Progenitor cell of endocrine pancreas (in vitro differentiated cells): ENCODE measurements around the gene SLC15A1. TPM values are rescaled to one million over a fixed set of nuclear protein-coding genes. Genes with fewer than 3 reads are reported as not detected.
"Not testable (repeated sequence)": the region's sequence is repeated elsewhere in the genome, so short reads cannot be mapped to it uniquely, and the experiment has no call there.

Experiments used
- DNase-seq: peaks from one replicate; pipeline ENCODE4 v3.0.0; 2021; ENCODE audit warnings: low spot score; ENCODE audit not compliant: unreplicated experiment
- H3K27ac Mint-ChIP-seq: 2 replicates; pipeline ENCODE4 v1.8.0; 2021; ENCODE audit warnings: mild to moderate bottlenecking, moderate library complexity, mixed read lengths
- H3K27me3 Mint-ChIP-seq: 2 replicates; pipeline ENCODE4 v1.8.0; 2021; ENCODE audit warnings: mixed read lengths
- H3K36me3 Mint-ChIP-seq: 2 replicates; pipeline ENCODE4 v1.8.0; 2022; ENCODE audit warnings: mixed read lengths; ENCODE audit not compliant: insufficient read depth
- H3K4me1 Mint-ChIP-seq: 2 replicates; pipeline ENCODE4 v1.8.0; 2021; ENCODE audit warnings: low read depth, mixed read lengths
- H3K4me3 Mint-ChIP-seq: 2 replicates; pipeline ENCODE4 v1.8.0; 2021; ENCODE audit warnings: low read depth, mild to moderate bottlenecking, moderate library complexity, mixed read lengths
- H3K9me3 Mint-ChIP-seq: 2 replicates; pipeline ENCODE4 v1.8.0; 2021; ENCODE audit warnings: low read depth, mixed read lengths
- CTCF ChIP-seq: fragments of 200-600 bp; sonication (generic); IDR thresholded peaks from one replicate; pipeline ENCODE4 v1.5.0; 2021; ENCODE audit warnings: antibody characterized with exemption, mild to moderate bottlenecking; ENCODE audit not compliant: unreplicated experiment
- total RNA-seq: library from RNA; stranded (reverse); gene quantifications from 2 replicates; pipeline ENCODE4 v1.2.1, GENCODE V29; 2021

Gene SLC15A1
- total RNA-seq, 1 donor from 2014 or later = 0.53 TPM

- no peak for DNase-seq
- H3K4me1 Mint-ChIP-seq = peaks cover 15% of the 10 kb centered on the region
These were observed 9.6 kb upstream of the SLC15A1 start for GRCh38 chr13:98761986-98762616.

GRCh38 chr13:98761126-98761985, 8.9 kb upstream of the SLC15A1 start:
- Mint-ChIP-seq H3K4me1 (peaks cover 14% of the 10 kb centered on the region), H3K4me3 (no peak overlapping the region), H3K36me3 (peaks cover 1% of the 10 kb centered on the region), H3K27ac (no peak overlapping the region), H3K27me3 (peaks cover 4% of the 10 kb centered on the region), H3K9me3 (peaks cover 4% of the 10 kb centered on the region)
- no peak for DNase-seq
- no peak for TF ChIP-seq CTCF

More at GRCh38 chr13:98761986-98762616, 9.6 kb upstream of the SLC15A1 start:
- no peak overlapping the region for H3K27ac Mint-ChIP-seq
- no peak for TF ChIP-seq CTCF
- H3K36me3 Mint-ChIP-seq = peaks cover 1% of the 10 kb centered on the region
- no peaks in the 10 kb centered on the region for H3K27me3 Mint-ChIP-seq
- no peak overlapping the region for H3K4me3 Mint-ChIP-seq
- H3K9me3 Mint-ChIP-seq = peaks cover 4% of the 10 kb centered on the region

GRCh38 chr13:98755729-98756128, 3.3 kb upstream of the SLC15A1 start:
- Mint-ChIP-seq H3K27ac (no peak overlapping the region), H3K4me1 (peaks cover 4% of the 10 kb centered on the region), H3K4me3 (no peak overlapping the region), H3K9me3 (peaks cover 10% of the 10 kb centered on the region), H3K27me3 (peaks cover 41% of the 10 kb centered on the region), H3K36me3 (peaks cover 4% of the 10 kb centered on the region)
- no peak for TF ChIP-seq CTCF
- no peak for DNase-seq

- no peak for TF ChIP-seq CTCF
- Mint-ChIP-seq H3K27ac (no peak overlapping the region), H3K4me1 (peaks cover 4% of the 10 kb centered on the region), H3K36me3 (peaks cover 3% of the 10 kb centered on the region), H3K4me3 (no peak overlapping the region), H3K27me3 (peaks cover 47% of the 10 kb centered on the region), H3K9me3 (peaks cover 5% of the 10 kb centered on the region)
- no peak for DNase-seq
These were observed 2.6 kb upstream of the SLC15A1 start for GRCh38 chr13:98755116-98755515.

- not testable (repeated sequence) for H3K27ac Mint-ChIP-seq, H3K4me3 Mint-ChIP-seq, H3K4me1 Mint-ChIP-seq, H3K36me3 Mint-ChIP-seq, DNase-seq, H3K9me3 Mint-ChIP-seq
- peaks cover 51% of the 10 kb centered on the region for H3K27me3 Mint-ChIP-seq
These were observed 2.0 kb upstream of the SLC15A1 start for GRCh38 chr13:98754468-98754867.
